Measurements from ENCODE around the gene CD74.
A peak's percentile ranks its signal among the peaks of the same experiment; 100 is the strongest.
"Not testable (repeated sequence)": the region's sequence is repeated elsewhere in the genome, so short reads cannot be mapped to it uniquely, and the experiment has no call there.

CD74 gene

DNA sequence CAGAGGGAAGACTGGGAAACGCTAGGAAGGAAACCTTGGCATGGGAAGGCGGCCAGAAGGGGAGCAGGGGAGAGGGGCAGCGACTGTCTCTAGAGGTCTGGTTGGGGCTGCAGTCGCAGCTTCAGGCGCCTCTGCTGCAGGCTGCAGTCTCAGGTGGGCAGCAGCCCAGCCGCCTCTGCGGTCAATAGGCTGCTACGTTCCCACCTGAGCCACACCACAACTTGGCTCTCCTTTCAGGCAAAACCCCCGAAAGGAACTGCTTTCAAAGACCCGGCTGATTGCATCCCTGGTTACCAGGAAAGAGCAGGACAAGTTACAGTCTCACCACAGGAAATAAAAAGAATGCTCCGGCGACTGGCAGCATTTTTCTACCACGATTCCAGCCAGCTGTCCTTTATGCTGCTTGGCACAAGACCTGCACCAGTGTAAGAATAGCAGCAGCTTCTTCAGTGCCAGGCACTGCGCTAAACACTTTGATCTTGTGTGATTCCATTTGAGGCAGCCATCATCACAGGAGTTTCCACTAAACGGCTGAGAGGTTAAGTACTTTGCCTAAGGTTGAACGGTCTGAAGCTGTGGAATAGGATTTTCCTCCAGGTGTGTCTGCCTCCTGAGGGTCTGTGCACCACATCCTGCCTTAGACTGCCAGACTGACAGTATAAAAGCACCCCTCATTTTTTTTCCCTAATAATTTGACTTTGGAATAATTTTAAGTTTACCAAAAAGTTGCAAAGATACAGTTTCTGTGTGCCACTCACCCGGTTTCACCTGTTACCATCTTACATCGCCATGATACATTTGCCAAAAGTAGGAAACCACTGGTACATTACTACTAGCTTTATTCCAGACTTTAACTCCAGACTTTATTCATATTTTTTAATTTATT is 29.3 kb upstream of the CD74 start:
- DNase-seq = no peak

DNA sequence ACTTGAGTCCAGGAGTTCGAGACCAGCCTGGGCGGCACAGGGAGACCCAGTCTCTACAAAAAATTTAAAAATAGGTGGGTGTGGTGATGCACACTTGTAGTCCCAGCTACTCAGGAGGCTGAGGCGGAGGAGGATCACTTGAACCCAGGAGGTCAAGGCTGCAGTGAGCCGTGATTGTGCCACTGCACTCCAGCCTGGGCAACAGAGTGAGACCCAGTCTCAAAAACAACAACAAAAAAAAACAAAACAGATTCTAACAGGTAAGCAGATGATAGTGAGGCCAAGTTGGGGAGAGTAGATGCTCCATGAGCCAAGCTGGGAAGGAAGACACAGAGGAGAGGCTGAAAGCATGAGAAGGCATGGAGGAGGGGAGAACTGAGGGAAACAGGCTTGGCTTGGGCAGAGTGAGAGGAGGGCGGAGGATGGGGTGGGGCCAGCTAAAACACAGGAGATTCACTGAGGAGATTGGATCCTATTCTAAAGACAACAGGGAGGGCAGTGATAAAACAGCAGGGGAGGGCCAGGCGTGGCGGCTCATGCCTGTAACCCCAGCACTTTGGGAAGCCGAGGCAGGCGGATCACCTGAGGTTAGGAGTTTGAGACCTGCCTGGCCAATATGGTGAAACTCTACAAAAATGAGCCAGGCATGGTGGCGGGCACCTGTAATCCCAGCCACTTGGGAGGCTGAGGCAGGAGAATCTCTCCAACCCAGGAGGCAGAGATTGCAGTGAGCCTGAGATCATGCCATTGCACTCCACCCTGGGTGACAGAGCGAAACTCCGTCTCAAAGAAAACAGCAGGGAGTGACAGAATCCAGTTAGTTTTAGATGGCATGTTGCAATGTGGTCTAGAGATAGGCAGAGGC is 28.5 kb upstream of the CD74 start:
- no peak for DNase-seq

DNA sequence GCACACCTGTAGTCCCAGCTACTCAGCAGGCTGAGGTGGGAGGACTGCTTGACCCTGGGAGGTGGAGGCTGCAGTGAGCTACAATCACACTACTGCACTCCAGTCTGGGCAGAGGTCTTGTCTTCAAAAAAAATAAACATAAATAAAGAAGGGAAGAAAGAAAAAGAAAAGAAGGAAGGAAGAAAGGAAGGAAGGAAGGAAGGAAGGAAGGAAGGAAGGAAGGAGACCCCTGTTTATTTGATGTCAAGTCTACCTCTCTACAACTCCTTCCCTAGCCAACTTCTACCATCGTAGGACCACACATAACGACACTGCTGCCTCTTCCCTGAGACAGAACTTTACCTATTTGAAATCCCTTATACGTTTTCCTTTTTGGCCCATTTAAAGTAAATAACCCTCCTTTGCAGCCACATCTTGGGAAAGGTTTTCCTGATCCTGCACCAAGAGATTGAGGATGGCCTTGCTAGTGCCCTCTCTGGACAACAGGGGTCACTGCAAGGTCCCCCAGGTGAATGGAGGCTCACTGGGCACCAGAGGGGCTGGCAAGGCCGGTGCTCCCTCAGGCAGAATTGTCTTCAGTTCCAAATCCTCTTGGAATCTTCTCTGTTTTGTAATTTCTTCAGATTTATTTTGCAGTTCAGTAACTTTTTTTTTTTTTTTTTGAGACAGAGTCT is 26.3 kb upstream of the CD74 start:
- peak in 2 of 3 donors; percentile 33 to 54 for DNase-seq

DNA sequence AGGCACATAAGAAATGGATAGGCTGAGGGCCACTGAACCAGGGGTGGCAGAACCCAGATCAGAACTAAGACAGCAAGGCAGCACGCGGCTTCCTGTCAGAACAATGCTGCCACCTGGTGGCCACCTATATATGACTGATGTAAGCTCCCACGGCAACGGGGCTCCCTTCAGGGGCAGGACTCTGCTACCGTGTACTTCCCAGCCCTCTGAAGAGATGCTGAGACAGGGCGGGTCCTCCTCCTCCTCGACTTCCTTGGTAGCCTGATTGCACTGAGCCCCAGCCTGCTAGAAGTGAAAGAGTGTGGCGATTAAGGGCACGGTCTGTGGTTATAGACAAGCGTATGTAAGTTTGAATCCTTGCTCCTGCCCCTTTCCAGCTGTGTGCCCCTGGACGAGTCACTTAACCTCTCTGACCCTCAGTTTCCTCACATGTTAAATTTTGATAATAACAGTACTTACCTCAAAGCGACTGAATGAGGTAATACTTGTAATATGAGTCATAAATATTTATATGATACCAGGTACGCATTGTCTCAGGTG is 23.5 kb upstream of the CD74 start:
- peak; percentile 91 to 96 (median 95) for DNase-seq

DNA sequence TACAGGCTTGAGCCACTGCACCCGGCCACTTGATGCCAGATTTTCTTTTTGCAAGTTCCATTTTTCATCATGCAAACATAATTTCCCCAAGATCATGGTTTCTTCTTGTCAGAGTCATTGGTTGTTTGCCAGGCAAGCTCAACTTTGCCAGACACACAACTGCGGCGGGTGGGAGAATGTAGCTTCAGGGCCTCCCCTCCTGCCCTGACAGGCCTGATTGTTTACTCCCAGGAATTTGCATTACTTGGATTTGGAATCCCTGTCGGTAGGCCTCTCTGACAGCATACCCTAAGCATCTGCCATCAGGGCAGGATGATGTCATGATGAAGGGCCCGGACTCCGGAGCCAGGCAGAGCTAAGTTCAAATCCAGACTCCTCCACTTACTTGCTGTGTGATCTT is 21.8 kb upstream of the CD74 start:
- DNase-seq = no peak

DNA sequence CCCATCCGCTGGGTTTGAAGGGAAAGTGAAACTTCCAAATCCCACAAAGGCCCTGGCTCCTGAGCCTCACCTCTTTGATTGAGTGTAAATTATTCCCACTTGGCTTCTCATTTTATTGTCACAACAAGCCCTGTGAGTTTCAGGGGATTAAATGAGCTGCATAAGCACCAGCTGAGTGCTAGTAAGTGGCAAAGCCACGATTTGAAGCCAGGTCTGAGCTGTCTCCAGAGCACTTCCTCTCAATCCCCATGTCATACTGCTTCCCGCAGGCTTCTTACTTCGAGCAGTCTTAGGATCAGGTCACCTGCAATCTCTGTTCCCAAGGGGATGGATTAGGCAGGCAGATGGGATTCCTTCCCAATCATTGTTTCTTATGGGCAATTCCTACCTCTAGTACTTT is 18.9 kb upstream of the CD74 start:
- no peak for DNase-seq

DNA sequence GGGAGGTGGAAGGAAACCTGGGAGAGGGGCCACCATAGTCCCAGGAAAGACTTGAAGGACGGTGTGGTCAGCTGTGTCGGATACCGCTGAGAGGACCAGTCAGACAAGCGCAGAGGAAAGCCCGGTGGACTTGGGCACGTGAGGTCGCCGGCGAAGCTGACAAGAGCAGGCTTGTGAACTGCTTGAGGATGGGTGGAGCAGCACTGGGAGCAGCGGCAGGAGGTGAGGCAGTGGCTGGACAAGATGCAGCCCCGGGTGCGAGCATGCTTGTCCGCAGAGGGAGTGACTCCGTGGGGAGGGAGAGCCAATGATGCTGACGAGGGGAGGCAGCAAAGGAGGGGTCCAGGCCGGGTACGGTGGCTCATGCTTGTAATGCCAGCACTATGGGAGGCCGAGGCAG is 18.3 kb upstream of the CD74 start:
- no peak for DNase-seq

DNA sequence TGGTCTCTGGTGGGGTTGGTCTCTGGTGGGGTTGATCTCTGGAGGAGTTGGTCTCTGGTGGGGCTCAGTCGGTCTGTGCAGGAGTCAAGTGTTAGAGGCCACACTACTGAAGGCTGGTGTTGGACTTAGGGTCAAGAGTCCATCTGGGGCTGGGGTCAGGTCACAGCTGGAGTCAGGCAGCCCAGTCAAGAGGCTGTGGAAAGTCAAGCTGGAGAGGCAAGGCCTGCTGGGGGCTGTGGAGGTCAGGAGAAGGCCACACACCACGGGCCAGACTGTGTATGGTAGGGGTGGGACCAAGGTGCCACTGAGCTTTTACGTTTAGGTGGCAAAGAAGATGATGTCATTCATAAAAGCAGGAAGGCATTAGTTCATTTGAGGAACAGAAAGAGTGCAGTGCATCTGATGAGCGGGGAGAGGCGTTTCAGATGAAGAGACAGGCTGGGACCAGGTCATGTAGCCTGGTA is 16.7 kb upstream of the CD74 start:
- peak in 2 of 3 donors; percentile 32 for DNase-seq

DNA sequence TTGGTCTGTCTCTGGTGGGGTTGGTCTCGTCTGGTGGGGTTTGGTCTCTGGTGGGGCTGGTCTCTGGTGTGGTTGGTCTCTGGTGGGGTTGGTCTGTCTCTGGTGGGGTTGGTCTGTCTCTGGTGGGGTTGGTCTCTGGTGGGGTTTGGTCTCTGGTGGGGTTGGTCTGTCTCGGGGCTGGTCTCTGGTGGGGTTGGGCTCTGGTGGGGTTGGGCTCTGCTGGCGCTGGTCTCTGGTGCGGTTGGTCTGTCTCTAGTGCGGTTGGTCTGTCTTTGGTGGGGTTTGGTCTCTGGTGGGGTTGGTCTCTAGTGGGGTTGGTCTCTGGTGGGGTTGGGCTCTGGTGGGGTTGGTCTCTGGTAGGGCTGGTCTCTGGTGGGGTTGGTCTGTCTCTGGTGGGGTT is 16.3 kb upstream of the CD74 start:
- DNase-seq = no peak

DNA sequence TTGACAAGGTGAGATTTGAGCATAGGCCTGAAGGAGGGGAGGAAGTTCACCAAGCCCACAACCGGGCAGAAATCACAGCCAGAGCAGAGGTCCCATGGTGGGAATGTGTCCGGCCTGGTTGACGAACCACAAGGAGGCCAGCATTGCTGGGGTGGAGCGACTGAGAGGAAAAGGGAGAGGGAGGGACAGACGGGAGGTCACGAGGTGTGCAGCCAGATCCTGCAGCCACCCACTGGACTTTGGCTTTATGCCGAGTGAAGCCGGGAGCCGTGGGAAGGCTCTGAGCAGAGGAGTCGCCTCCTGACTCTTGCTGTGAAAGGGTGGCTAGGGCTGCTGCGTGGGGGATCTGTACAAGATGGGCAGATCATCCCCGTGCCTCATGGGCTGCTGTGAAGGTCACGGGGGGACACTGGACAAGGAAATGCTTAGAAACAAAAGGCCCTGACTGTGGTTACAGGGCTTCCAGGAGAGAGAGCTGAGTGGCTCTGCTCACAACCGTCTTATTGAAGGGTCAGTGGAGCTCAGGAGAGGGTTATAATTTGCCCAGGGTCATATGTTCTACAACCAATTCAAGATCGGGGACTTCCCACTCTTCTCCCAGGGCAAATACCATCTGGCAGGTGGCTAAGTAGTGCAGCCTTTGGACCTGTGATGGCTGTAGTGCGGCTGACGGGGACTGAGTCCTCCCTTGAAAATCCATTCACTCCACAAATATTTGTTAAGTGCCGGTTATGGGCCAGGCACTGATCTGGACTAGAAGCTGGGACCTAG is 15.6 kb upstream of the CD74 start:
- DNase-seq = no peak

DNA sequence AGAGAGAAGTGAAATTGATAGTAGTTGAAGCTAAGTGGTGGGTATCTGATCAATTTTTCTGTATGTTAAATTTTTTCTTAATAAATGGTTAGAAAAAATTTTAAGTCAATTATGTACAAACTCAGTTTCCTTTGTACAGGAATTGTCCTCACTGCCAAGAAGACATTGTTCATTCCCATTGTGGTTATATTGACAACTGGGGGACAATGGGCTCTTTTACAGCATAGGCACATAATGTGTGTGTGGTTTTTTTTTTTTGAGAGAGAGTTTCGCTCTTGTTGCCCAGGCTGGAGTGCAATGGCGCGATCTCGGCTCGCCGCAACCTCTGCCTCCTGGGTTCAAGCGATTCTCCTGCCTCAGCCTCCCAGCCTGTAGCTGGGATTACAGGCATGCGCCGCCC is 13.5 kb upstream of the CD74 start:
- DNase-seq = not testable (repeated sequence)

DNA sequence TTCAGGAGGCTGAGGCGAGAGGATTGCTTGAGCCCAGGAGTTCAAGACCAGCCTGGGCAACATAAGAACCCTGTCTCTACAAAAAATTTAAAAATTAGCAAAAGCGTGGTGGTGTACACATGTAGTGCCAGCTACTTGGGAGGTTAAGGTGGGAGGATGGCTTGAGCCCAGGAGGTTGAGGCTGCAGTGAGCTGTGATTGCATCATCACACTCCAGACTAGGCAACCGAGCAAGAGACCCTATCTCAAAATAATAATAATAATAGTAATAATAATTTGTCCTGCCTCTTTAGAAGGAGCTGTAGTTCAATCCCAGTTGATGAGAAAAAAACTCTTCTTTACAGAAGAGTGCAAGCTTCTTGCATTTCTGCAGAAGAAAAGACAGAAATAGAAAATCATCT is 10.0 kb upstream of the CD74 start:
- DNase-seq = no peak

DNA sequence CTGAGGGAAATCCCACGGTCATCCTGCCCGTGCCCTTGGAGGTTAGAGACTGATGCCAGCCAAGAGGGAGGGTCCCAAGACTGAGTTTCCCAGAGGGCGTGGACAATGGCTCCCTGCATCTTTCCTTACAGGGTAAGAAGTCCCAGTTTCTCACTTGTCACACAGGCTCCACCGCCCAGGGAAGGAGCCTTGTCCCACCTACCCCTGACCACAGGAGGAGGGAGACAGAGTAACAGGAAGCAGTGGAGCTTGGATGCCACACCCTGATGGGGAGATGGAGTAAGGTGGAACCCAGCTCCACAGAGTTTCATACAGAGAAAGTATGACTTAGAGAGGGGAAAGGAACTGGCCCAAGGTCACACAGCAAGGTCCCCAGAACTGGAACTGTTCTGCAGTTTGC is 9.4 kb upstream of the CD74 start:
- DNase-seq = no peak

DNA sequence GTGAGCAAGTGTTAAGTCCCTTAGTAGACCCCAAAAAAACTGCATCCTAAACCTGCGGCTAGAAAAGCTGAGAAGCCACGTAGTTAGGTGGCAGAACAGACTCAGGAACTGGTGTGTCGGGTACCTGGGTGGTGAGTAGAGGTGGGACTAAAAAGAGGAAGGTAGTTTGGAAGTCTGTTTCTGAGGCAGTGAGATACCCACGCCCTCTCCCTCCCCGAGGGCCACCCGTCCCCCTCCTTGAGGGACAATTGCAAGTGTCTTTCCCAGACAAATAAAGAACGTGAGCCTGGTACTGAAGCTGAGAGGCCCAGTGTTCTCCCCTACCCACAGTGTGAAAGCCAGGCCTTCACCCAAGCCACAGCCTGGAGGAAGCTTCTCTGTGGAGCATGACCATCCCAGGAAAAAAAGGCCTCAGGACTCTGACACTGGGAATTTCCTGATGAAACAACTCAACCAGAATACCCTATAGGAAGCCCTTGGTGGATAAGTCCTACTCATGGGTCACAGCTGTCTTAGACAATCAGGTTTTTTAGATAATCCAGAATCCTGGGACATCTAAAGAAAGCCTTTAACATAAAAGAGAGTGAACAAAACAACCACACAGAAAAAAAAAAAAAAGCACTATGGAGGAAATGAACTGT is 7.0 kb upstream of the CD74 start:
- DNase-seq = peak; percentile 22 to 41 (median 31)

DNA sequence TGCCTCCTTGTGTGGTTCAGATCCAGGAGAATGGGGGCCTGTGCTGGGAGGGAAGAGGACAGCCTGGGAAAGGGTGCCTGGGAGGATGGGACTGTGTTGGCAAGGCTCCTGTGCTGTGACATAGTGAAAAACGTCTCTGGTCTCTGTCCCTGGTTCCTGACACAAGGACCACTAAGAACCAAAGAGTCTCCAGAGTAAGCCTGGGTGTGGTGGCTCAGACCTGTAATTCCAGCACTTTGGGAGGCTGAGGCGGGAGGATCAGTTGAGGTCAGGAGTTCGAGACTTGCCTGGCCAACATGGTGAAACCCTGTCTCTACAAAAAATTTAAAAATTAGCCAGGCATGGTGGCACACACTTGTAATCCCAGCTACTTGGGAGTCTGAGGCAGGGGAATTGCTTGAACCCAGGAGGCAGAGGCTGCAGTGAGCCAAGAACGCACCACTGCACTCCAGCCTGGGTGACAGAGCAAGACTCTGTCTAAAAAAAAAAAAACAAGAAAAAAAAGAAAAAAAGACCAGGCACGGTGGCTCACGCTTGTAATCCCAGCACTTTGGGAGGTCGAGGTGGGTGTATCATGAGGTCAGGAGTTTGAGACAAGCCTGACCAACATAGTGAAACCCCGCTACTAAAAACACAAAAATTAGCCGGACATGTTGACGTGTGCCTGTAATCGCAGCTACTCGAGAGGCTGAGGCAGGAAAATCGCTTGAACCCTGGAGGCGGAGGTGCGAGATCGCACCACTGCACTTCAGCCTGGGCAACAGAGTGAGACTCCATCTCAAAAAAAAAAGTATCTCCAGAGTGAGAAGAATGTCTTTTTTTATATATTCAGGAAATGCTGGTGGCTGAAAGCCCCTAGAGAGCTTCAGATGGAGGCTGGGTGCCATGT is 1.4 kb upstream of the CD74 start:
- DNase-seq = not testable (repeated sequence)

DNA sequence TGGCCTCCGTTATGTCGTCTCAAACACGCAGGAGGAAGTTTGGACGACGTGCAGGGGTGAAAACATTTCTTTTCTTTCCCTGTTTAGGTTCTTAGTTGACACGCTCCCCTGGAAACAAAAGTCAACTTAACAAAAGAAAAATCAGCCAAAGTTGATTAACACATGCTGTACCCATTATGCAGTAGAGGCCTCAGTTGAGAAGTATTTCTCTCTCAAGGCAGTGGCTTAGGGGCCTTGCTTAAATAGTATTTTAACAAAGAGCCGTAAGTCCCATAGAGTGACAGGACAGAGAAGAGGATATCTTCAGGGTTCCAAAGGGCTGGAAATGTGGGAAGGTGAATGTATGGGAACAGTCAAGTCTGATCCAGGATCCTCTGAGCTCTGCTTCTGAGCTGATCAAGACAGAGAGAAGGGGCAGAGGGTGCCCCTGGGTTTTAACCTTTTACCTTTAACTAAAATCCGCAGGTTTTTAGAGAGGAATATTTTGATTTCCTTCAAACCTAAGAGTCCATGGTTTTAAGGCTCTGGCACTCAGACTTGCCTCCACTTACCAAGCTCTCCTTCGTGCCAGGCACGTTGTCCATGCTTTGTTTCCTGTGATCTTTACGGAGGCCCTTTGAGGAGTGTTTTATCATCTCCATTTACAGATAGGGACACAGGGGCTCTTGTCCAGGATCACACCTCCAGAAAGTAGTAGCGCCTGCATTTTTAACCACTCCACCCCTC is 629 bp upstream of the CD74 start:
- DNase-seq = peak in 1 of 3 donors; percentile 75

DNA sequence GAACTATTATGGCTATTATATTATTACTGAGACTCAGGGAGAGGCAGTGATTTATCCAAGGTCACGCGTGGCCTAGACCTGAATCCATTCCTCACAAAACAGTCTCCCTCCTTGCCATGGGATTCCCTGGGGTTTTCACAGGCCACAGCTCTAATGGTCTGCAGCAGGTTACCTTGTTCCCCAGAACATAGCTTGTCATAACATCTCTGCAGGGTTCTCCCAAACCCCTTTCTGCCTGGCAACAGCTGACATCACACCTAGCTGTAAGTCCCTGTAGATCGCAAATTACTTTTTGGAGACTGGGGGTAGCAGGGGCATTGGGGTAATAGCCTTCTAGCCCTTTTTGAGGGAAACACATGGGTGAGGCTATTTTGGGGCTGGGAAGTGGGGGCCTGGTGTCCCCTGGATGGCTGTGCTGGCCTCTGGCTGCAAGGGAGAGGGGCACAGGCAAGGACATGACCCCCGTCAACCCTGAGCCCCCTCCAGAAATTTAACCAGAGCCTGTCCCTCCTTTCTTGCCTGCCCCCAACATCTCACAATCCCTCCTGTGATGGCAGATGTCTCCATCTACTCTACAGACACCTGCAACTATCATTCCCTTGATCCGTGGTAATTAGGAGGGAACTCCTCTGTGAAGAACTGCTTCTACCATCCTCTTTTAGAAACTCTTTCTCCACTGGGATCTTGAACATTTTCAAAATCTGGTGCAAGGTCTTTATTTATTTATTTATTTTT is 1.3 kb downstream of the CD74 start:
- DNase-seq = peak; percentile 76 to 82 (median 80)

DNA sequence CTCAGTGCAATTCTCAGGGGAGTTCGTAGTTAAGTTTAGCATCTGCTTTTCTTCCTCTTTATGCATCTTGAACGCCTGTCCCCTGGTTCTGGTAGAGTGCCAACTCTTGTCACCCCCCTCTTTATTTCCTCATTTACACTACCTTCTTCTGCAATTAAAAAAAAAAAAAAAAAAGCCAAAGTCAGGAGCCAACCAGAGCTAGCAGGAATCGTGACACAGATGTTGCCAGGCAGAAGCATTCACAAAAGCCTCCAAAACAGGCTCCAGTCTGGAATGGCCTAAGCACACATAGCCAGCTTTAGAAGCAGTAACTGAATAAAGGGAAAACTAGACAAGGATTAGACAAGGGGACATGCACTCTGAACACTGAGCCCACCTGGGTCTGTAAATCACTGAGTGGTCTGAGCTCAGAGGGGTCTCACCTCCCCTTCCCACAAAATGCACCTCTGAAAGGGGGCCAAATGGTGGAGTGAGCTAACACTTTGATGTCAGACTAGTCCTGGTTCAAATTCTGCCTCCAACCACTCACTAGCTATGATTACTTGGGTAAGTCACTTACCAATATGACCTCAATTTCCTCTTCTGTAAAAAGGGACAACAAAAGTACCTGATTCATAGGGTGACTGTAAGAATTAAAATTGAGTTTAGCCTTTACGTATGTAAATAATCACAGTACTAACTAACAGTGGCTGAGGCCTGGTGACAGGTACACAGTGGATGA is 2.0 kb downstream of the CD74 start:
- peak; percentile 84 to 91 (median 90) for DNase-seq
